GM12878 (cell line): ENCODE results near the gene SET.

Source experiments
- POLR2A ChIP-seq: IDR thresholded peaks from 2 replicates; pipeline ENCODE4 v1.6.1; 2011; ENCODE audit warnings: low read depth, mild to moderate bottlenecking, low read length
- SMC3 ChIP-seq: IDR thresholded peaks from 2 replicates; pipeline ENCODE4 v1.6.1; 2011; ENCODE audit warnings: low read length, improper control_type of control experiment, borderline replicate concordance
- SUZ12 ChIP-seq: fragments of 200-600 bp; sonication (generic); IDR thresholded peaks from one replicate; pipeline ENCODE4 v1.6.1; 2018; ENCODE audit warnings: antibody characterized with exemption, mild to moderate bottlenecking; ENCODE audit not compliant: unreplicated experiment
- TAF1 ChIP-seq: IDR thresholded peaks from 2 replicates; pipeline ENCODE4 v1.6.1; 2011; ENCODE audit warnings: mild to moderate bottlenecking, low read depth, low read length, borderline replicate concordance
- TF ChIP-seq, protein P1 (sequence below): fragments of 150-350 bp; IDR thresholded peaks from 2 replicates; pipeline ENCODE4 v1.6.1; 2016; ENCODE audit warnings: low read depth, low read length
- TF ChIP-seq, protein P2 (sequence below), 3 experiments: IDR thresholded peaks in 2 of 3; conservative IDR thresholded peaks in 1 of 3; 2 replicates each; pipeline ENCODE4 v1.5.1; 2011; ENCODE audit warnings: low read depth in 3 of 3, low read length in 3 of 3, mild to moderate bottlenecking in 3 of 3, control low read depth in 2 of 3, moderate library complexity in 2 of 3, inconsistent platforms in 1 of 3, mixed read lengths in 1 of 3; ENCODE audit not compliant: control insufficient read depth in 2 of 3, insufficient read depth in 1 of 3; ENCODE audit errors: extremely low read depth in 1 of 3

- TF ChIP-seq SUZ12: no peak
- TF ChIP-seq SMC3: no peak
- TF ChIP-seq, protein P1, sequence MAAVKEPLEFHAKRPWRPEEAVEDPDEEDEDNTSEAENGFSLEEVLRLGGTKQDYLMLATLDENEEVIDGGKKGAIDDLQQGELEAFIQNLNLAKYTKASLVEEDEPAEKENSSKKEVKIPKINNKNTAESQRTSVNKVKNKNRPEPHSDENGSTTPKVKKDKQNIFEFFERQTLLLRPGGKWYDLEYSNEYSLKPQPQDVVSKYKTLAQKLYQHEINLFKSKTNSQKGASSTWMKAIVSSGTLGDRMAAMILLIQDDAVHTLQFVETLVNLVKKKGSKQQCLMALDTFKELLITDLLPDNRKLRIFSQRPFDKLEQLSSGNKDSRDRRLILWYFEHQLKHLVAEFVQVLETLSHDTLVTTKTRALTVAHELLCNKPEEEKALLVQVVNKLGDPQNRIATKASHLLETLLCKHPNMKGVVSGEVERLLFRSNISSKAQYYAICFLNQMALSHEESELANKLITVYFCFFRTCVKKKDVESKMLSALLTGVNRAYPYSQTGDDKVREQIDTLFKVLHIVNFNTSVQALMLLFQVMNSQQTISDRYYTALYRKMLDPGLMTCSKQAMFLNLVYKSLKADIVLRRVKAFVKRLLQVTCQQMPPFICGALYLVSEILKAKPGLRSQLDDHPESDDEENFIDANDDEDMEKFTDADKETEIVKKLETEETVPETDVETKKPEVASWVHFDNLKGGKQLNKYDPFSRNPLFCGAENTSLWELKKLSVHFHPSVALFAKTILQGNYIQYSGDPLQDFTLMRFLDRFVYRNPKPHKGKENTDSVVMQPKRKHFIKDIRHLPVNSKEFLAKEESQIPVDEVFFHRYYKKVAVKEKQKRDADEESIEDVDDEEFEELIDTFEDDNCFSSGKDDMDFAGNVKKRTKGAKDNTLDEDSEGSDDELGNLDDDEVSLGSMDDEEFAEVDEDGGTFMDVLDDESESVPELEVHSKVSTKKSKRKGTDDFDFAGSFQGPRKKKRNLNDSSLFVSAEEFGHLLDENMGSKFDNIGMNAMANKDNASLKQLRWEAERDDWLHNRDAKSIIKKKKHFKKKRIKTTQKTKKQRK: no peak
- TF ChIP-seq TAF1: peak; percentile 82
- TF ChIP-seq, protein P2, sequence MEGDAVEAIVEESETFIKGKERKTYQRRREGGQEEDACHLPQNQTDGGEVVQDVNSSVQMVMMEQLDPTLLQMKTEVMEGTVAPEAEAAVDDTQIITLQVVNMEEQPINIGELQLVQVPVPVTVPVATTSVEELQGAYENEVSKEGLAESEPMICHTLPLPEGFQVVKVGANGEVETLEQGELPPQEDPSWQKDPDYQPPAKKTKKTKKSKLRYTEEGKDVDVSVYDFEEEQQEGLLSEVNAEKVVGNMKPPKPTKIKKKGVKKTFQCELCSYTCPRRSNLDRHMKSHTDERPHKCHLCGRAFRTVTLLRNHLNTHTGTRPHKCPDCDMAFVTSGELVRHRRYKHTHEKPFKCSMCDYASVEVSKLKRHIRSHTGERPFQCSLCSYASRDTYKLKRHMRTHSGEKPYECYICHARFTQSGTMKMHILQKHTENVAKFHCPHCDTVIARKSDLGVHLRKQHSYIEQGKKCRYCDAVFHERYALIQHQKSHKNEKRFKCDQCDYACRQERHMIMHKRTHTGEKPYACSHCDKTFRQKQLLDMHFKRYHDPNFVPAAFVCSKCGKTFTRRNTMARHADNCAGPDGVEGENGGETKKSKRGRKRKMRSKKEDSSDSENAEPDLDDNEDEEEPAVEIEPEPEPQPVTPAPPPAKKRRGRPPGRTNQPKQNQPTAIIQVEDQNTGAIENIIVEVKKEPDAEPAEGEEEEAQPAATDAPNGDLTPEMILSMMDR (IDR thresholded peaks at IDR 0.05 in 2 of 3, conservative IDR thresholded peaks at IDR 0.05 in 1 of 3; ENCODE audit: control insufficient read depth in 2 of 3, extremely low read depth in 1 of 3, insufficient read depth in 1 of 3, low read depth in 3 of 3, low read length in 3 of 3): no peak
- peak; percentile 88 for TF ChIP-seq POLR2A
Measured at GRCh38 chr9:128684325-128685199, 4.5 kb upstream of the SET start.
